ENCODE data around the gene CARNS1.

Gene CARNS1

GRCh38 chr11:67375320-67376055 lies 40.0 kb upstream of the CARNS1 start:
- DNase-seq (ENCODE audit: low read depth) = no peak

GRCh38 chr11:67376063-67376820 lies 39.2 kb upstream of the CARNS1 start:
- no peak for DNase-seq (ENCODE audit: low read depth)

- DNase-seq (ENCODE audit: low read depth) = no peak
Observed at GRCh38 chr11:67376873-67377808, 38.3 kb upstream of the CARNS1 start.

GRCh38 chr11:67378544-67378943 lies 36.9 kb upstream of the CARNS1 start:
- DNase-seq (ENCODE audit: low read depth) = no peak

- no peak for DNase-seq (ENCODE audit: low read depth)
Observed at GRCh38 chr11:67379061-67380058, 36.1 kb upstream of the CARNS1 start.

- no peak for DNase-seq (ENCODE audit: low read depth)
Observed at GRCh38 chr11:67381244-67381972, 34.1 kb upstream of the CARNS1 start.

- no peak for DNase-seq (ENCODE audit: low read depth)
Observed at GRCh38 chr11:67382276-67383136, 33.0 kb upstream of the CARNS1 start.

GRCh38 chr11:67384851-67385366 lies 30.6 kb upstream of the CARNS1 start:
- no peak for DNase-seq (ENCODE audit: low read depth)

GRCh38 chr11:67387069-67387468 lies 28.4 kb upstream of the CARNS1 start:
- no peak for DNase-seq (ENCODE audit: low read depth)

- DNase-seq (ENCODE audit: low read depth) = no peak
Observed at GRCh38 chr11:67387518-67387917, 28.0 kb upstream of the CARNS1 start.

GRCh38 chr11:67389477-67389876 lies 26.0 kb upstream of the CARNS1 start:
- no peak for DNase-seq (ENCODE audit: low read depth)

- DNase-seq (ENCODE audit: low read depth) = no peak
Observed at GRCh38 chr11:67390947-67391303, 24.6 kb upstream of the CARNS1 start.

- DNase-seq (ENCODE audit: low read depth) = peak; percentile 96
Observed at GRCh38 chr11:67391304-67392182, 23.9 kb upstream of the CARNS1 start, which contains the start of gene RAD9A. TSS of gene RAD9A (plus strand) at chr11:67391986. CDS start at chr11:67392045, 59 bp downstream.

GRCh38 chr11:67392183-67392715 lies 23.2 kb upstream of the CARNS1 start:
- DNase-seq (ENCODE audit: low read depth) = no peak

- no peak for DNase-seq (ENCODE audit: low read depth)
Observed at GRCh38 chr11:67393437-67393836, 22.0 kb upstream of the CARNS1 start.

- no peak for DNase-seq (ENCODE audit: low read depth)
Observed at GRCh38 chr11:67393990-67394389, 21.5 kb upstream of the CARNS1 start.

GRCh38 chr11:67395555-67396258 lies 19.8 kb upstream of the CARNS1 start:
- no peak for DNase-seq (ENCODE audit: low read depth)
